Nephron (organoid): Measurements from ENCODE around the gene KCNK6.
A peak's percentile ranks its signal among the peaks of the same experiment; 100 is the strongest.

Experiments
- H3K27ac Mint-ChIP-seq, 3 experiments: 2 replicates each; pipeline ENCODE4 v1.8.0; 2020; ENCODE audit warnings: mixed read lengths in 3 of 3, mild to moderate bottlenecking in 2 of 3, moderate library complexity in 1 of 3
- H3K27me3 Mint-ChIP-seq: 2 replicates; pipeline ENCODE4 v1.8.0; 2021; ENCODE audit warnings: low read depth, mild to moderate bottlenecking, moderate library complexity, mixed read lengths
- H3K36me3 Mint-ChIP-seq: 2 replicates; pipeline ENCODE4 v1.8.0; 2020; ENCODE audit warnings: low read depth, mixed read lengths
- H3K4me1 Mint-ChIP-seq: 2 replicates; pipeline ENCODE4 v1.8.0; 2020; ENCODE audit warnings: mixed read lengths
- H3K4me3 Mint-ChIP-seq, 3 experiments: 2 replicates each; pipeline ENCODE4 v1.8.0; 2020; ENCODE audit warnings: mild to moderate bottlenecking in 3 of 3, mixed read lengths in 3 of 3, moderate library complexity in 2 of 3
- H3K9me3 Mint-ChIP-seq: 2 replicates; pipeline ENCODE4 v1.8.0; 2020; ENCODE audit warnings: mixed read lengths
- TF ChIP-seq, protein P1 (sequence below), 3 experiments: fragments of 200-600 bp; sonication (generic); IDR thresholded peaks; one replicate each; pipeline ENCODE4 v1.5.0; 2021; ENCODE audit warnings: antibody characterized with exemption in 3 of 3; ENCODE audit not compliant: unreplicated experiment in 3 of 3

KCNK6 gene

DNA sequence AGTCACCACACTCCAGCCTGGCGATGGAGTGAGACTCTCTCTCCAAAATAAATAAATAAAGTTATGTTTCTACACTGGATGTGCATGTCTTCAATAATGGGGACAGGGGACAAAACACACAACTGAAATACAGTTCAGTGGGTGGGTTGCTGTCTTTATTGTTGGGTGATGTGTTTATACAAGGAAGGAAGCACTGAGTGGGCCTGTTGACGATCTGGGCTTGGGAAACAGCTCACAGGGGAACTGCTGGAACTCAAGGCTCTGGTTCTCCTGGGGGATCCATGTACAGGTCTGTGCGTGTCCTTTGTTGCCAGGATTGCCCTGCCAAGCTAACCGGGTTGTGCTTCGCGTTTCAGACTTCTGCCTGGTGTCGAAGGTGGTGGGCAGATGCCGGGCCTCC, 36.4 kb upstream of the KCNK6 start:
- Mint-ChIP-seq H3K4me1 (no peaks in the 10 kb centered on the region), H3K4me3 (no peak overlapping the region), H3K27ac (no peak overlapping the region), H3K36me3 (peaks cover 9% of the 10 kb centered on the region), H3K27me3 (peaks cover 5% of the 10 kb centered on the region), H3K9me3 (no peaks in the 10 kb centered on the region)
- TF ChIP-seq, protein P1, sequence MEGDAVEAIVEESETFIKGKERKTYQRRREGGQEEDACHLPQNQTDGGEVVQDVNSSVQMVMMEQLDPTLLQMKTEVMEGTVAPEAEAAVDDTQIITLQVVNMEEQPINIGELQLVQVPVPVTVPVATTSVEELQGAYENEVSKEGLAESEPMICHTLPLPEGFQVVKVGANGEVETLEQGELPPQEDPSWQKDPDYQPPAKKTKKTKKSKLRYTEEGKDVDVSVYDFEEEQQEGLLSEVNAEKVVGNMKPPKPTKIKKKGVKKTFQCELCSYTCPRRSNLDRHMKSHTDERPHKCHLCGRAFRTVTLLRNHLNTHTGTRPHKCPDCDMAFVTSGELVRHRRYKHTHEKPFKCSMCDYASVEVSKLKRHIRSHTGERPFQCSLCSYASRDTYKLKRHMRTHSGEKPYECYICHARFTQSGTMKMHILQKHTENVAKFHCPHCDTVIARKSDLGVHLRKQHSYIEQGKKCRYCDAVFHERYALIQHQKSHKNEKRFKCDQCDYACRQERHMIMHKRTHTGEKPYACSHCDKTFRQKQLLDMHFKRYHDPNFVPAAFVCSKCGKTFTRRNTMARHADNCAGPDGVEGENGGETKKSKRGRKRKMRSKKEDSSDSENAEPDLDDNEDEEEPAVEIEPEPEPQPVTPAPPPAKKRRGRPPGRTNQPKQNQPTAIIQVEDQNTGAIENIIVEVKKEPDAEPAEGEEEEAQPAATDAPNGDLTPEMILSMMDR (IDR thresholded peaks at IDR 0.05; ENCODE audit: unreplicated experiment in 3 of 3): no peak

DNA sequence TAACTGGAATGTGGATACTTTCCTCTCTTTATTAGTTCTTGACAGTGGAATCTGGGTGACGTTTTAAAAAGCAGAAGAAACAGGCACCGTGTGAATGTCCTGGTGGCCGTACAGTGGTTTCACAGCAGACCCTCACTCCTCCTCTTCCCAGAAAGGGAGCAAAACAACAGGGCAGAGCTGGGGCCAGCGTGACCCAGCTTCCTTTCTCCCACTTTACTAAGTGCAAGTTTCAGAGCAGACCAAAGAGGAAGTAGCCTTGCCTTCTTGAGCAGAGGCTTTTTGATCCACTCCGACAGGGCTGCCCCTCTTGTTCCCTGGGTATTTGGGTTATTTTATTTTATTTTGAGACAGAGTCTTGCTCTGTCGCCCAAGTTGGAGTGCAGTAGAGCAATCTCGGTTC, 35.2 kb upstream of the KCNK6 start:
- no peaks in the 10 kb centered on the region for H3K4me1 Mint-ChIP-seq
- H3K27ac Mint-ChIP-seq: peak overlapping the region in 1 of 3 experiments; percentile 54
- TF ChIP-seq, protein P1 (IDR thresholded peaks at IDR 0.05; ENCODE audit: unreplicated experiment in 3 of 3): no peak
- H3K36me3 Mint-ChIP-seq: peaks cover 9% of the 10 kb centered on the region
- peaks cover 5% of the 10 kb centered on the region for H3K27me3 Mint-ChIP-seq
- no peaks in the 10 kb centered on the region for H3K9me3 Mint-ChIP-seq
- H3K4me3 Mint-ChIP-seq: no peak overlapping the region

DNA sequence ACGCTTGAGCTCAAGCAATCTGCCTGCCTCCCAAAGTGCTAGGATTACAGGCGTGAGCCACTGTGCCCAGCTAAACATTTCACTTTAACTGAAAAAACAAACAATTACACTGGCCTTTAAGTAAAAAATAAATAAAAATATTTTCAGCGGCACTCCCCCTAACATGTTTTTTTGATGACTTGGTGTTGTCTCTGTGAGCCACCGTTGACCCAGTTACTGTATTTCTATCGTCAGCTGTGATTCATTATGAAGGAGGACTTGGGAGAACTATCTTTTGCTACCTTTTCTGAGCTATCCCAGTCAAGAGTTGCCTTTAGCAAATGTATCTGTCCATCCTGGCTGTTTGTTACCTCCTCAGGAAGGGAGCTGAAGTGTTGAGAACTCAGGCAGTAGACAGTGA, 34.1 kb upstream of the KCNK6 start:
- Mint-ChIP-seq H3K4me3 (no peak overlapping the region), H3K27ac (no peak overlapping the region), H3K36me3 (peaks cover 9% of the 10 kb centered on the region), H3K4me1 (peaks cover 3% of the 10 kb centered on the region), H3K9me3 (no peaks in the 10 kb centered on the region), H3K27me3 (peaks cover 5% of the 10 kb centered on the region)
- TF ChIP-seq, protein P1 (IDR thresholded peaks at IDR 0.05; ENCODE audit: unreplicated experiment in 3 of 3): no peak

DNA sequence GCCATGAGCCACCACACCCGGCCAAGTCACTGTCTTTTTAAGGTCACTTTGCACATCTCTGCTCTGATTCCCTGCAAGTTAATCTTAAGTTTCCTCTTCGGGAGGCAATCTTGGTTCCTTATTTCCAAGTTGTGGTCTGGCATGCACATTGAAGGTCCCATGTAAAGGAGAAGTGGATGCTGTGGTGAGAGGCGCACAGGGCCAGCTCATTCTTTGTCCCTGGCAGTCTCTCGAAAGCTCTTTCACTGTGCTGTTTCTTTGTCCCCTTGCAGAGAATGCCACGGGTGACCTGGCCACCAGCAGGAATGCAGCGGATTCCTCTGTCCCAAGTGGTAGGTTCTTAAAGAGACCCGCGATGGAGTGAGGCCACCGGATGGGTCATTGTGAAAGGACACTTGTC, 32.0 kb upstream of the KCNK6 start:
- Mint-ChIP-seq H3K27ac (no peak overlapping the region), H3K36me3 (peaks cover 12% of the 10 kb centered on the region), H3K9me3 (no peaks in the 10 kb centered on the region), H3K27me3 (peaks cover 5% of the 10 kb centered on the region), H3K4me1 (peaks cover 16% of the 10 kb centered on the region), H3K4me3 (no peak overlapping the region)
- TF ChIP-seq, protein P1 (IDR thresholded peaks at IDR 0.05; ENCODE audit: unreplicated experiment in 3 of 3): no peak

DNA sequence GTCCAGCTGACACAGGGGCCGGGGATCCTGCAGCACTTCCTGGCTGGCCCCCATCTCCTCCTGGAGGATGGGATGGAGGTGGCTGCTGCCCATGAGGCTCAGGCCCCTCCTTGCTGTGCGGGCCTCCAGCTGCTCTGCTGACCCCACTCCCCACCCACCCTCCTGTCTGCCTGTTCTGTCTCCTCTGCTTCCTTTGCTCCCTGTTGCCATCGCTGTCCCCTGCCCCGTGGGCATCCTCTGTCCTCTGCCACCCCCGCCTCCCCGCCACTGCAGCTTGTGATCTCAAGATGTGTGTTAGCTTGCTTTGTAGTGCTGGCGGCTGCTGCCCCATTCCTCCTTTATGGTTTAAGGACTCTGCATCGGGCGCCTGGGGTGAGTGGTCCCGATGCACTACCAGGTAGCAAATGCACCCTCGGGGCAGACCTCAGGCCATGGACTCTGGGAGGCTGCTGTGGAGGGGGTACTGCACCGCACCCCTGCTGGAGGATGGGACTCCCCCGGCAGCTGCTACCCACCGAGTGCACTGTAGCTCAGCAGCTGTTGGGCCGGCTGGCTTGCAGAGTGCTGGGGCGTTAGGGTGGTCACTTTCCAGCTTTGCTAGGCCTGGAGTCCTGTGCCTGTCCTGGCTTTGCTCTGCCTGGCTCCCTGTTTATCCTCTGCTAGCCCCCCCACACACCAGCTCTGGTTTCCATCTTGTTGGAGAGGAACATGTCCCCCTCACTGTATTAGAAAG, 31.4 kb upstream of the KCNK6 start:
- H3K4me3 Mint-ChIP-seq: no peak overlapping the region
- TF ChIP-seq, protein P1 (IDR thresholded peaks at IDR 0.05; ENCODE audit: unreplicated experiment in 3 of 3): no peak
- no peaks in the 10 kb centered on the region for H3K9me3 Mint-ChIP-seq
- peaks cover 5% of the 10 kb centered on the region for H3K27me3 Mint-ChIP-seq
- peaks cover 12% of the 10 kb centered on the region for H3K36me3 Mint-ChIP-seq
- H3K27ac Mint-ChIP-seq: no peak overlapping the region
- peaks cover 21% of the 10 kb centered on the region for H3K4me1 Mint-ChIP-seq

DNA sequence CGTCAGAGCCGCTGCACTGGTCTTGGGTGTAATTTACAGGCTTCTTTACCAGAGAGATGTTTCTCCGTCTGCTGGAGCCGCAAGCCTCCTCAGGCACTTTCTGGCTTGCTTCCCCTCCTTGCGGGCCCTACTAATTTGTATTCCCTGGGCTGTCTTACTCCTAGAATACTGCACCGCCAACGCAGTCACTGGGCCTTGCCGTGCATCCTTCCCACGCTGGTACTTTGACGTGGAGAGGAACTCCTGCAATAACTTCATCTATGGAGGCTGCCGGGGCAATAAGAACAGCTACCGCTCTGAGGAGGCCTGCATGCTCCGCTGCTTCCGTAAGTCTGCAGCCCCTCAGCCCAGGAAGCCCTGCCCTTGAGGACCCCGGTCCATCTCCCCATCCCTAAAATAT, 29.7 kb upstream of the KCNK6 start:
- Mint-ChIP-seq H3K27me3 (peaks cover 5% of the 10 kb centered on the region), H3K27ac (no peak overlapping the region), H3K4me3 (no peak overlapping the region), H3K36me3 (peaks cover 12% of the 10 kb centered on the region), H3K4me1 (peaks cover 22% of the 10 kb centered on the region), H3K9me3 (no peaks in the 10 kb centered on the region)
- TF ChIP-seq, protein P1 (IDR thresholded peaks at IDR 0.05; ENCODE audit: unreplicated experiment in 3 of 3): no peak
